Glomerular visceral epithelial cell (primary cell): Measurements from ENCODE around the gene ATP13A1.
A peak's percentile ranks its signal among the peaks of the same experiment; 100 is the strongest.
"Not testable (repeated sequence)": the region's sequence is repeated elsewhere in the genome, so short reads cannot be mapped to it uniquely, and the experiment has no call there.

Source experiments
- DNase-seq: peaks from one replicate; pipeline ENCODE4 v3.0.0-alpha.2; 2016; ENCODE audit errors: extremely low spot score

Gene ATP13A1

DNA sequence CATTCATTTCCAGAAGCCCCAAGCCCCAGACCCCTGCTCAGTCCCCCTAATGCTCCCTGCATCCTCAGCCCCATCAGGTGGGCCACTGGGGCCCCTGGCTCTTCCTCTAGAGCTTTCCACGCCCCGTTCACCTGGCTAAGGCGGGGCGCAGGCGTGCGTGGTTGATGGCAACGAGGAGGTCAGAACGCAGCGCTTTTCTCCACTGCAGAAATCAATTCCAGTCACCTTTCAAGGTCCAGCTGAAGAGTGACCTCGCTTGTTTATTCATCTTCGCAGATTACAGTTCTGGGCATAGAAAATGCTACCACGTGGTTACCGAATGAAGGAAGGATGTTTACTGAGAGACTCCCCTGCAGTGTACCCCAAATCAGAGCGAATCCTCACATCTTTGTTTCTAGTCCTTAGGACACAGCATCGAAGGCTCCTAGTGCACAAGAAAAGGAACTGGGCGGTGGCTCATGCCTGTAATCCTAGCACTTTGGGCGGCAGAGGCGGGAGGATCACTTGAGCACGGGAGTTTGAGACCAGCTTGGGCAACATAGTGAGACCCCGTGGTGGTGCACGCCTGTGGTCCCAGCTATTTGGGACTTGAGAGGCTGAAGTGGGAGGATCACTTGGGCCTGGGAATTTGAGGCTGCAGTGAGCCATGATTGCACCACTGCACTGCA lies 44.2 kb downstream of the ATP13A1 start:
- no peak for DNase-seq

DNA sequence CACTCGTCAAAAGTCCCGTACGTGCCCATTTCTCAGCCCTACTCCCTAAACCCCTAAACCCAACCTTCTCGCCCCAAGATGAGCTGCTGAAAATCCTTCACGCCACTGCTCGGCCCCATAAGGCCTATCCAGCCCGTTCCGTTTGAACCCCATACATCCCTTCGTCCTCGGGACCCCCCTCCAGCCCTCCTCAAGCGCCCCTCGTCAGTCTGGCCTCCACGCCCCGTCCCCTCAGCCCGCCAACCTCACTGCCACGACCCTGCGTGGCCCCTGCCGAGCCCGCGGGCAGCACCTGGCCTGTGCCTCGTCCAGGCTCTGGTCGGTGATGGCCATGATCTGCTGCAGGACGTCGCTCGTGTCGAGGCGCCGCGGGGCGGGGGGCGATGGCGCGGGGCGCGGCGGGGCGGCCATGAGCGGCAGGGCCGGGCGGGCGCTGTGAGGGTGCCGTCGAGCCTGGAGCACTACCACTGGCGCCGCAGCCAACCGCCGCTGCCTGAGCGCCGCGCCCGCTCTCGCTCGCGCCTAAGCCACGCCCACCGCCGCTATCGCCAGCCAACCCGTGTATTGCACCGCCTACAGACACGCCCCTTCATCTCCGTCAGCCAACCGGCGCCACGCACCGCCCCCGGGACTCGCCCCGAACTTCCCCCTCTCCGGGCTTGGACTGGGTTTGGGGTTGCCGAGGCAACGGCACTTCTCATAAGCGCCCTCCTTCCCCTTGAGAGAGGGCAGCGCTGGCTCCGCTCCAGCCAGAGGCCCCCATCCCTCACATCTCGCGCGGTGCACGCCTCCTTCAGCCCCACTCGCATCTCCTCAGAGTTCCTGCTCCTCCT lies 45.0 kb downstream of the ATP13A1 start, which contains the start of gene PBX4:
TSS of gene PBX4 (minus strand) at position 469 of the 833 bp plus-strand sequence. CDS start at position 411, 58 bp downstream.
- DNase-seq = peak; percentile 91

DNA sequence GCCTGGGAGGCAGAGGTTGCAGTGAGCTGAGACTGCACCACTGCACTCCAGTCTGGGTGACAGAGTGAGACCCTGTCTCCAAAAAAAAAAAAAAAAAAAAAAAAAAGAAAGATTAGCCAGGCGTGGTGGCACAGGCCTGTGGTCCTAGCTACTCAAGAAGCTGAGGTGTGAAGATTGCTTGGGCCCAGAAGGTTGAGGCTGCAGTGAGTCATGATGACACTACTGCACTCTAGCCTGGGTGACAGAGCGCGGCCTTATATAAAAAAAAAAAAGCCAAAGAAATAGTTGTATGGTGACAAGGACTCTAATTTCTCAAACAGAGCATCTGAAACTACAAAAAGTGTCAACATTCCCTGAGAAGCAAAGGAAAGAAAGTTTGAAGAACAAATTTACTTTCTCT lies 48.4 kb downstream of the ATP13A1 start:
- peak; percentile 64 for DNase-seq

DNA sequence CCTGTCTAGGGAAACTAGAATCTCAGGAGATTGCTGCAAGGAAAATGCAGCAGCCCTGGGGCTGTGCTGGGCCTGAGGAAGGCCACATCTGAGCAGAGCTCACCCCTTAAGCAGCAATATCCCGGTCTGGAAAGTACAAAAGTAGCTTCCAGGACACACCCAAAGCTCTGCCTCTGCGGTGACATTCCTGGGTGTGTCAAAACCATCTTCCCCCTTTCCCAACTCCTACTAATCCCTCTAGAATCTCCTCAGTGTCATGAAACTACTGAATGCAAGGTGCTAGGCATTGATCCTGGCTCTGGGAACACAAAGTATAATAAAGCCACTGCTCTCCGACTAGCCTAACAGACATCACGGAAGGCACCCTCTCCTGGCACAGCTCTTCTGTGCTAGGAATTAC lies 50.0 kb downstream of the ATP13A1 start:
- DNase-seq = no peak

DNA sequence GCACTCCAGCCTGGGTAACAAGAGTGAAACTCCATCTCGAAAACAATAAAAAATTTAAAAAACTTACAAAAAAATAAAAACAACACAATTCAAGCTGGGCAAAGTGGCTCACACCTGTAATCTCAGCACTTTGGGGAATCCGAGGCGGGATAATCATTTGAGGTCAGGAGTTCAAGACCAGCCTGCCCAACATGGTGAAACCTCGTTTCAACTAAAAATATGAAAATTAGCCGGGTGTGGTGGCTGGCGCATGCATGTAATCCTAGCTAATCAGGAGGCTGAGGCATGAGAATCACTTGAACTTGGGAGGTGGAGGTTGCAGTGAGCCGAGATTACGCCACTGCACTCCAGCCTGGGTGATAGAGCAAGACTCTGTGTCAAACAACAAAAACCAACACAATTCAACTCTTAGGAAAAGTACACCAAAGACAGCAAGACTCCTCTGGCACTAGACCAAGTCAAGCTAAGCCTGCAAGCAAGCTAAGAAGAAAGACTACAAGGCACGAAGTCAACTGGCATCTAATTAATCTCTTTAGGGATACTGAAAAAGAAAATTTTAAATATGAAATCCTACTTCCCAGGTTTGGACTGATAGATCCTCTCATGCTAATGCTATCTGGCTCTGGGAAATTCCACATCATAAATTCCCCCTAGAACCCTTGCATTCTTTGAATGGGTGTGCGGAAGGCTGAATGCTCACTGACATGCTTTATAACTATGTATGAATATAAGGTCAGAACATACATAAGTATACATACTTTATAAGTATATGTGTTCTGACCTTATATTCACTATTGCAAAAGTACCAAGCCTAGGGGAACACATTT lies 52.9 kb downstream of the ATP13A1 start:
- no peak for DNase-seq

DNA sequence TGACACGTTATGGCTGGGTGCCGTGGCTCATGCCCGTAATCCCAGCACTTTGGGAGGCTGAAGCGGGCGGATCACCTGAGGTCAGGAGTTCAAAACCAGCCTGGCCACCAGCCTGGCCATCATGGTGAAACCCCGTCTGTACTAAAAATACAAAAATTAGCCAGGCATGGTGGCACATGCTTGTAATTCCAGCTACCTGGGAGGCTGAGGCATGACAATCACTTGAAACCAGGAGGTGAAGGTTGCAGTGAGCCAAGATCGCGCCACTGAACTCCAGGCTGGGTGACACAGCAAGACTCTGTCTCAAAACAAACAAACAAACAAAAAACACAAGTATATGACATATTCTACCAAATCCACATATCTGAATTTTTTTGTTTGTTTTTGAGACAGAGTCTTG lies 56.8 kb downstream of the ATP13A1 start:
- DNase-seq = not testable (repeated sequence)

DNA sequence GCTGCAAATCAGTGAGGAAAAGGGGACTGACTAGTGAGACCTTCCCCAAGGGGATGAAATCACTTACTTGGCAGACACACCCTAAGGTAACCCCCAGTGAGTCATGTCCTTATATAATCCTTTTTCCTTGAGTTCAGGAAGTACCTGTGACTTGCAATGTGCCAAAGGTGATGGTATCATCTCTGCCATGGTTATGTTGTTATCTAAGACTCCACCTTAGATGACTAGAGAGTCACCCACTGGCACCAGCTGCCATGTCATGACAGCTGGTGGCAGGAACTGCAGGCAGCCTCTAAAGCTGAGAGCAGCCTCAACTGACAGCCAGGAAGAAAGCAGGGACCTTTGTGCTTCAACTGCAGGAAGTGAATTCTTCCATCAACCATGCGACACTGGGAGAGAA lies 57.5 kb downstream of the ATP13A1 start:
- DNase-seq = no peak

DNA sequence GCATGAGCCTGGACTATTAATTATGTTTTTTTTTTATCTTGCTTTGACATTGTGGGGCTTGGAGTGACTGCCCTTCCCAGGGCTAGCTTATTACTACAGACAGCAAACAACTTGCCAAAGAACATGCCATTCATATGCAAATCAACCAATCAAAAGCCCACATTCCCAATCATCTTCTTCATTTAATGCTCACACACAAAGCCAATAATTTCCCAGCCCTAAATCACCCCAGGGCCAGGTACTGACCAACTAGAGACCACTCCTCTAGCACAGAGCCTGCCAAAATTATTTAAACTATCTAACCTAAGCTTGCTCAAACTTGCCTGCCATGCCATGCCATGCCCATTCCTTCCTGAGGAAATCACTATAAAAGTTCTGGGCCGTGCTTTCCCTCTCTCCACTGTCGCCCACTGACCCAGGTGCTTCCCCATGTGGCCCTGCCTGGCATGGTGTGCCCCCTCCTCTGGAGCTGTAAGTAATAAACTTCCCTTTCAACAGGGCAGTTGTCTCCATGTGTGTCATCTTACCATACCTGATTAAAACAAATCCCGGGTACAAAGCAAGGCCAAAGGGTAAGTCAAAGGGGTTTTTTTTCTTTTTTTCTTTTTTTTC lies 60.7 kb downstream of the ATP13A1 start:
- DNase-seq = no peak

DNA sequence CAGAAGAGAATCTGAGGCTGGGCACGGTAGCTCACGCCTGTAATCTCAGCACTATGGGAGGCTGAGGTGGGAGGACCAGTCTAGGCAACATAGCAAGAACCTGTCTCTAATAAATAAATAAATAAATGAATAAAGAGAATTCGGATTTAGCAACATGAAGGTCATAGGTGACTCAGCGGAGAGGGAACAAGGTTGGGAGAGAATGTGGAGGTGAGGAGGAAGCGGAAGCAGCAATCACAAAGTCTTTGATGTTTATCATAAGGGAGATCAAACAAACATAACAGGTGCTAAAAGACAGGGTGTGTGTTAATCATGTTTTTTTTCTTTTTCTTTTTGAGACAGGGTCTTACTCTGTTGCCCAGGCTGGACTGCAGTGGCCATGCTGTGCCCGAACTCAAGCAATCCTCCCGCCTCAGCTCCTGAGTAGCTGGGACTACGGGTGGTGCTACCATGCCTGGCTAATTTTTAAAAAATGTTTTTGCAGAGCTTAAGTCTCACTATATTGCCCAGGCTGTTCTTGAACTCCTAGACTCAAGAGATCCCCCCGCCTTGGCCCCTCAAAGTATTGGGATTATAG lies 61.3 kb downstream of the ATP13A1 start:
- DNase-seq = no peak

DNA sequence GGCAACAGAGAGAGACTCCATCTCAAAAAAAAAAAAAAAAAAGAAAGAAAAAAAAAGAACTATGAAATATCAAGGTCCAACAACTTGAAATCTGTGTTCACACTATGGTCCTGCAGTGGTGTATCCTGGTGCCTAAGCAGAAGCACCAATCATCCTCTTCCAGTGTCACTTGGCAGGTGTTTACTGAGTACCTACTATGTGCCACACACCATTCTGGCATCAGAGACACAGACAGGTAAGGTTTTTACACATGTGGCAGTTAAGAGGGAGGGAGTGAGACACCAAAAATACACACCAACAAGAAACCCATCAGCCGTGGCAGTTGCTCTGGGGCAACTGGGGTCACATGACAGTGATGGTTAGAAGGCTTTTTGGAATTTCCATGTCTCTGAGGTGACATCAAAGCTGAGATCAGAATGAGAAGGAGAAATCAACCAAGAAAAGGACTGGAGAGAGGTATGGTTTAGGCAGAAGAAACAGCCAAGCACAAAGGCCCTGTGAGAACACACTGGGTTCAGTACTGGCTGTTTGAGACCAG lies 62.6 kb downstream of the ATP13A1 start:
- no peak for DNase-seq

DNA sequence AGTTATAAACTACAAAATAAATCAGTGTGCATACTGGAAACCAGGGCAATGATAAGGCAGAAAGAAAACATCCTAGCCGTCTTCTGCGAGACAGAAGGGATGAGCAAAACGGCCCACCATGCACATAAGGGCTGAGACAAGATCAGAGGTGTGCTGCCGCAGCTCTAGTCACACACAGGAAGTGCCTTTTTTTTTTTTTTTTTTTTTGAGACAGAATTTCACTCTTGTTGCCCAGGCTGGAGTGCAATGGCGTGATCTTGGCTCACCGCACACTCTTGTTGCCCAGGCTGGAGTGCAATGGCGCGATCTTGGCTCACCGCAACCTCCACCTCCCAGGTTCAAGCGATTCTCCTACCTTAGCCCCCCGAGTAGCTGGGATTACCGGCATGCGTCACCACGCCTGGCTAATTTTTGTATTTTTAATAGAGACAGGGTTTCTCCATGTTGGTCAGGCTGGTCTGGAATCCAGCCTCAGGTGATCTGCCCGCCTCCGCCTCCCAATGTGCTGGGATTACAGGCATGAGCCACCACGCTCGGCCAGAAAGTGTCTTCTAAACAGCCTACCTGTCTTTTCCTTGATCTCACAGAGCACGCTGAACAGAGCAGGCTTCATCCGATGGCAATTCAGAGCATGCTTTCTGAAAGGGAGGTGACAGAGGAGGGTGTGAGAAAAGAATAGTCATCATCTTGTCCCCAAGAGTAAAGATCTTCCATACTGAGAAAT lies 64.6 kb downstream of the ATP13A1 start:
- DNase-seq = not testable (repeated sequence)

DNA sequence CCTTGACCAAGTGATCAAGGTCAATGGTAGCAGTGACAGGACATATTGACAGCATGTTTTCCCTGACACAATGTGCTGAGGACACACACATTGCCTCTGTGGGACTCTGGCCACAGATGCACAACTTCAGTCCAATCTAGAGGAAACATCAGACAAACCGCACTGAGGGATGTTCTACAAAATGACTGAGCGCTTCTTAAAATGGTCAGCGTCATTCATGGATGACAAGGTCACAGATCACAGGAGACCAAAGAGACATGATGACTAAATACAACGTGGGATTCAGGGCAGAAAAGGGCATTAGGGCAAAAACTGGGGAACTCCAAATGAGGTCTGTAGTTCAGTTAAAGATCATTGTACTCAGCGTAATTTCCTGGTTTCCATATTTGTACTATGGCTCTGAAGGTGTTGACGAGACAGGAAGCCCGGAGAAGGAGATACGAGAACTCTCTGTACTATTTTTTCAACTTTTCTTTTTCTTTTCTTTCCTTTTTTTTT lies 65.6 kb downstream of the ATP13A1 start:
- DNase-seq = no peak
